Measurements from ENCODE around the gene DISP3.

Gene DISP3

GRCh38 chr1:11478571-11479374 lies at the start of gene DISP3:
TSS of gene DISP3 (plus strand) at chr1:11479155. CDS start at chr1:11500993, 21,838 bp downstream.
- DNase-seq (ENCODE audit: low read depth in 3 of 3), result peak; percentile 53 to 79 (median 59)

DNA sequence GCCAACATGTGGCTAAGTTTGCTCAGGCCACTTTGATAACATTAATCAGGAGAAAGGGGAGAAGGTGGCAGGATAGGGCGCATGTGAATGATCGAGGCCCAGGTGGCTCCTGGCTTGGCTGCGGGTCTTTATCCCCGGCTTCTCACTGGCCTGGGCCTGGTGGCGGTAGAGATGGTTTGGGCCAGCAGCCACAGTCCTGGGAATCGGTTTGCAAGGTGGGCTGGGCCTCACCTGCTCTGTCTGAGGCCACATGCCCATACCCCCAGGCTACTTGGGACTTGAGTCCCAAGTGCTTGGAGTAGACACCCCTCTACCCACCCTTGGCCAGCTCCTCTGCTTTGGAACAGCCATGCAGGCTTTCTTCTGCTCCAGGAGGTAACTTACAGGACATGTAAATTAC lies 49.7 kb upstream of the DISP3 start:
- DNase-seq (ENCODE audit: low read depth in 3 of 3), result no peak

- no peak for DNase-seq (ENCODE audit: low read depth in 3 of 3)
These were observed 49.0 kb upstream of the DISP3 start for GRCh38 chr1:11429935-11430334.

GRCh38 chr1:11431941-11432507 lies 46.9 kb upstream of the DISP3 start:
- DNase-seq (ENCODE audit: low read depth in 3 of 3), result no peak

- DNase-seq (ENCODE audit: low read depth in 3 of 3), result no peak
These were observed 46.4 kb upstream of the DISP3 start for GRCh38 chr1:11432526-11432925.

- DNase-seq (ENCODE audit: low read depth in 3 of 3), result no peak
These were observed 44.5 kb upstream of the DISP3 start for GRCh38 chr1:11434501-11434900.

DNA sequence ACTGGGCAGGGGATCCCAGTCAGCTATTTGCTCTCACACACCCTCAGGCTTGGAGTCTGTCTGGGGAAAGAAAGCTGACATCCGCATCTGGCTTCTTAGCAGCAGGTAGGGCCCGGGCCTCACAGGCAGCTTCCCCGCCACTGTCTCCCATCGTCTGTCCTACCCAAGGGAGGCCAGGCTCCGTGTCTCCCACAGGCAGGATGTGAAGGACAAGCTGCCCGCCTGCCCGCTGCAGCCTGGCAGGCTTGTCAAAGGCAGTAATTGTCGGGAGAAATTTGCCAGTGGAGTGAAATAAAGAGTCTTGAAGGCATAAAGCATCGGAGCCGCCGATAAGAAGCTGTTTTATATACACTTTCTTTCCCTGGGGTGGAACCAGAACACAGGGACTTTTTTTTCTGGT lies 44.0 kb upstream of the DISP3 start:
- DNase-seq (ENCODE audit: low read depth in 3 of 3), result no peak

DNA sequence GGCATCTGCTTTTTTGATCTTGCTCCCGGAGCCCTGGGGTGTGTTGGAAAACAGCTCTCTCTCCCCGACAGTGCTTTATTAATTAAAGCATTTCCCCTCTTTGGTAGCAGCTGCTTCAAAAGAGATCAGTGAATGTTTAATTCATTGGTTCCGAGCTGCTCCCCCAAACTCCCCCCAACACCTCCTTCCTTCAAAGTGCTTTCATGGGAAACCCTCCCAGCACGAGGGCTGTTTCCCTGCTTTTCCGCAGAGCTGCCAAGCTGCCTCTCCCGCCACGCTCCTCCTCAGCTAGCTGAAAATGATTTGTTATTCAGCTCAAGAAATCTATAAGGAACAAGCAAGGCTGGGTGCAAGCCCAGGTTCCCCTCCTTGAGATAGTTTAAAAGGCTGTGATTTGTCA lies 40.0 kb upstream of the DISP3 start:
- DNase-seq (ENCODE audit: low read depth in 3 of 3), result no peak

DNA sequence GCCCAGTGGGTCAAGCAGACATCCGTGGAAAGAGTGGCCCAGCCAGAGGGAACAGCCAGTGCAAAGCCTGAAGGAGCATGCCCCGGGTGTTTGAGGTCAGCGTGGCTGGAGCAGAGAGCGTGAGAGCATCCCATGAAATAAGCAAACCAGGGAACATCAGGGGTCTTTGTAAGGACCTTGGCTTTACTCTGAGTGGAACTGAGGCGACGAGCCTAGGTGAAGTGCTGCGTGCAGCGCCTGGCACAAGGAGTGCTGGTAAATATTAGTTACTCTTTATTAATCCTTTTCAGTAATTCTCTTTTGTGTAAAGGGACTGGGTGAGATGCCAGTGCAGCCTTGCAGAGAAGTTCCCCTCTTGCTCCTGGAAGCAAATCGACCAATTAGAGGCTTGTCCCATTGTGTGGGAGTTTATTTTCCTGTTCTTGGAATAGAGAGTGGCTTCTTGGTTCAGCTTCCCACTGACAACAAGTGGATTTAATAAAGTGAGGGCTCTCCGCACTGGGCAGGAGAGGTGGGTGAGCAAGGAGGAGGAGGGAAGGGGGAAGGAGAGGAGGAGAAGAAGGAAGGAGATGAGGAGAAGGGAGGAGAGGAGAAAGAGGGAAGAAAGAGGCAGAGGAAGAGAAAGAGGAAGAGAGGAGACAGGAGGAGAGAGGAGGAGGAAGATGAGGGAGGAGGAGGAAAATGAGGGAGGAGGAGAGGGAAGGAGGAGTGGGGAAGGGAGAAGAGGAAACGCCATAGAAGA lies 37.6 kb upstream of the DISP3 start:
- DNase-seq (ENCODE audit: low read depth in 3 of 3), result no peak

DNA sequence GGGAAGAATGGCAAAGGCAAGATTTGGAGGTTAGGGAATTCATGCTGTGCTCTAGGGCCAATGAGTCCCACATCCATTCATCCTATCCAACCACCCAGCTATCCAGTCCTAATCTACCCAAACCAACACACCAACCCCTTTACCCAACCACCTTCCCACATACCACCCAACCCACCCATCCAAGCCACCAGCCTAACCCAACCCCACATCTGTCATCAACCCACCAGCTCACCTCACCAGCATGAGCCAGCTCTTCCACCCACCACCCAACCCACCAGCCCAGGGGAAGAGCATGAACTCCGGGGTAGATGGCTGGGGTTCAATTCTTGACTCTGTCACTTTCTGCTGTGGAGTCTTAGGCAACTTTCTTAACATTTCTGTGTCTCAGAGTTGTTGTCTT lies 35.9 kb upstream of the DISP3 start:
- no peak for DNase-seq (ENCODE audit: low read depth in 3 of 3)

- no peak for DNase-seq (ENCODE audit: low read depth in 3 of 3)
These were observed 34.8 kb upstream of the DISP3 start for GRCh38 chr1:11443961-11444658.

DNA sequence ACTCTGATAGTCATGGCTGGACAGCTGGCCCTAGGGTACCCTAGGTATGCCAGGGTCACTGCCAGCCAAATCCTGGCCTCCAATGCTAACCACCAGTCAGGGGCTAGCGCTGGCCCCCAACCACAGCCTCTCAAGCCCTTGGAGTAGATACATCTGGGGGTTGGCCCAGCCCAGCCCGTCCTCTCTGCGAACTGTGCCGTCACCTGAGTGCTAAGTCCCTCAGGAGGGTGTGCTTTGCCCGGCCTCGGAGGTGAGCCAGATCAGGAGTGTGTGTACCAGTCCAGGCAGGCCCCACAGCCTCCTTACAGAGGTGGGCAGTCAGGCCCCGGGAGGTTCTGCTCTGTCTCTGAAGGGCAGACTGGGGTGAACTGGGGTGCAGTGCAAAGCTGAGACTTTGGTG lies 34.0 kb upstream of the DISP3 start:
- DNase-seq (ENCODE audit: low read depth in 3 of 3), result no peak

DNA sequence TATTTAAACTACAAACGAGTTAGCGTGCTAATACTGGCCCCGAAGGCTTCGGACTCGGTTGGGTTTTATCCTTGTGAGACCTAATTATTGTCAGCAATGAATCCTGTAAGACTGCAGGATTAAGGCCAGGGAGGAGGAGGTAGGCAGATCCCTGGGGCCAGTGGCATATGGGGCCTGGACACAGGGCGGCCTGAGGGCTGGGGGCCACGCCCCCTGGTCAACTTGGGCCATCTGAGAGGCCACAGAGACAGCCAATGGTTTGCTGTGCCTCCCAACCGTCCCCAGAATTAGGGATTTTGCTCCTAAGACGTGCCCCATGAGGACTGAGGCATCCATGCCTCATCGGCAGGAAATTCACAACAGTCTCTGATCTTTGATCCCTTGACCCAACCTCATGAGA lies 31.1 kb upstream of the DISP3 start:
- DNase-seq (ENCODE audit: low read depth in 3 of 3), result no peak

DNA sequence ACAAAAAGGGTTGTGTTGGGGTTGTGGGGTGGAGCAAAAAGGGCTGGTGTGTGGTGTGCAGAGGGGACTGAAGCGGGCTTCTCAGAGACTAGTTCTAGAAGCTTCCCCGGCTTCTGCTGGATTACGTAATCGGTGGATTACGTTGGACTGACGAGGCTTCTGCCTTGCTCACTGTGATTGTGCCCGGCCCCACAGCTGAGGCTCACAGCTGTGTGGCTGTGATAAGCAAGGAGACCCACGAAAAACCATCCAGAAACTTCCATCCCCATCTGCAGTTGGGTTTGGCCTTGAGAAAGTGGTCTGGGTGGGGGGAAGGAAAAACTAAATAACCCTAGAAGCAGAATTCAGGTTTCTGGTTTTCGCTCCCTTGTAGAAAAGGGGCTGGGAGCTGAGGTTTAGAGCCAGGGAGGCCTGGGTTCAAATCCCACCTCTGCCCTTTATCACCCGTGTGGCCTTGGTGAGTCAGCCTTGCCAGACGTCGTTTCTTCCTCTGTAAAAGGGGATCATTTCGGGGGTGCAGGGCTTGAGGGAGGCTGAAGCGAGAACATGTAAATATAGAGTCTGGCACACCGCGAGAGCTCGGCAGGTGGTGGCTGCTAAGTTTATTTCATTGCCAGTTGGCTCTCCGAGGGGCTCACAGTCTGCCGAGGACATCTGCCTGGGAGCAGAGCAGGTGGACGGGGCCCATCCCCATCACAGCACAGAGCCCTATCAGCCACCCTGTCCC lies 30.4 kb upstream of the DISP3 start:
- no peak for DNase-seq (ENCODE audit: low read depth in 3 of 3)

DNA sequence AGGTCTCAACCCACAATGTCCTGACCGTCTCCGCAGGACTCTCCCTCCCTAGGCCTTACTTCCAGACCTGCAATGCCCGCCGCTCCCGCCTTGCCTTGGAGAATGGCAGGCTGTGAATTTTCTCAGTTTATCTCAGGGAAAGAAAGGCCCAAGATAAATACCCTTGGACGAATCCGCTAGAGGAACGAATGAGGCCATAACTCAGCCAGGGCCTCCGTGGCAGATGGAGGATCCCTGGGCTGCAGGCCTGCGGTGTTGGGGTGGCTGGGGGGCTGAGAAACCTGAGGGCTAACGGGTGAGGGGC lies 29.9 kb upstream of the DISP3 start:
- no peak for DNase-seq (ENCODE audit: low read depth in 3 of 3)

DNA sequence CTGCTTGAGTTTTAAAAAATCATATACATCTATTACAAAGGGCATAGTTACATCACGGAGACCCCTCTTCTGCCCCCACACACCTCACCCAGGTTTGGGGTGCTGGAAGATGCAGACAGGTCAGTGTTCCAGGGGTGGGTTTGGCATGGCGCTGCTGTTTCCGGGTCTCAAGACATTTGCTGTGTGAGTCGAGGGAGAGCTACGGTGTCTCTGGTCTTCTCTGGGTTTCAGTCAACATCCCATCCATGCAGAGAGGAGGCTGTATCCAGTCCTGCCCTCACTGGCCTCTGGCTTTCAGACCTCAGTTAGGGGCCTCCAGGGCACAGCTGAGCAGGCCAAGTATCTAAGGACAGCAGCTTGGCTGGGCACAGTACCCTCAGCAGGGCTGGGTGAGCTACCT lies 28.6 kb upstream of the DISP3 start:
- no peak for DNase-seq (ENCODE audit: low read depth in 3 of 3)

DNA sequence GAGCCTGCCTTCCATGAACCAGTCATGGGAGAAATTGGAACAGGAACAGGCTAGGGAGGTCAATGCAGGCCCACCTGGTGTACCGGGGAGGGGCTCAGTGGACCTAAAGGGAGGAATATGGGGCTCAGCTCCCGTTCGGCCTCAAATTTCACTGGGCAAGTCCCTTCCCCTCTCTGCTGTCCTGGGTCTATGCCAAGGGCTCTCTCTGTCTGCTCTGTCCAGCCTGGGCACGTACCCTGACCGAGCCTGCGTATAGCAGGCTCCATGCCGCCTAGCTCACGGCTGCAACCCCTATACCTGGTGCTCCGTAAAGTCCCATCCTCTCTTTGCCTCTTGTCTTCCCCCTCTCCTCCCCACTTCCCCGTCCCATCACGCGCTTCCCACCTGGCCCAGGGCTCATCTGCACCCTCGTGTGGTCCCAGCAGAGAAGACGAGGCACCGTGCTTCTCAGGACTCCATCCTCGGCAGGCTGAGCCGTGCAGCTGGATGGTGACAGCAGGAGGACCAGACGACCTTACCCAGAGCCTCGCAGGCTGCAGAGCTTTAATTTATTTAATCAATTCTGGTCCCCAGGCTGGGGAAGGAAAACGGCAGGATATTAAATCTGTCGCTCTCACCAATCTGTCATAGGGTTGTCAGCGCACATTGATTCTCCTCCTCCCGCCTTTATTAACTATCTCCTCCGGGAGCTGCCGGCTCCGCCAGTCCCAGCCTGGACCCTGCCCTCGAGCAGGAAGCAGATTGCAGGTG lies 25.0 kb upstream of the DISP3 start:
- DNase-seq (ENCODE audit: low read depth in 3 of 3), result no peak

DNA sequence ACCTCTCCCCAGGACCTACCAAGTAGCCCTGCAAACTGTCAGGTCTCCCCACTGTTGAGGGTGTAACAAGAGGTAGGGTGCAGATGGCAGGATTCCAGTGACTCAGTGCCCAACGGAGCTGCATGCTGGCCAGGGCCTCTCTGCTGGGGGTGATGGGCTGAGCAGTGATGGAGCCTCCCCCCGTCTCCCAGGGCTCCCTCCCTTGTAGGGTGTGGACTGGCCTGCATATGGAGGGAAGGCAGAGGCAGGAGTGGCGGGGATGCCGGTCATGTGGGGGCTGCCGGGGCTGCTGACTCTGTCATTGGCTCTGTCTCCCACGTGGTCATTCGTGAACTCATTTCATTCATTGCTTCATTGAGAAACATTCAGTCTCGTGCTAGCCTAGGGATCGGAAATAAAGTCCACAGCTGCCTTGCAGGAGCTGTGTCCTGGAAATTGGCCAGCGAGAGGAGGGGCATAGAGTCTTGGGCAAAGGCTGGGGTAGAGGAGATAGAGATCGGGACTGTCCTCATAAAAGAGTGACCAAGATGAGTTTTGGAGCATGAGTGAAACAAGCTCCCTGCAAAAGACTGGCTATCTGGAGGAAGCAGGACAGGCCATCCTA lies 22.9 kb upstream of the DISP3 start:
- no peak for DNase-seq (ENCODE audit: low read depth in 3 of 3)

- DNase-seq (ENCODE audit: low read depth in 3 of 3), result no peak
These were observed 22.0 kb upstream of the DISP3 start for GRCh38 chr1:11456965-11457364.

DNA sequence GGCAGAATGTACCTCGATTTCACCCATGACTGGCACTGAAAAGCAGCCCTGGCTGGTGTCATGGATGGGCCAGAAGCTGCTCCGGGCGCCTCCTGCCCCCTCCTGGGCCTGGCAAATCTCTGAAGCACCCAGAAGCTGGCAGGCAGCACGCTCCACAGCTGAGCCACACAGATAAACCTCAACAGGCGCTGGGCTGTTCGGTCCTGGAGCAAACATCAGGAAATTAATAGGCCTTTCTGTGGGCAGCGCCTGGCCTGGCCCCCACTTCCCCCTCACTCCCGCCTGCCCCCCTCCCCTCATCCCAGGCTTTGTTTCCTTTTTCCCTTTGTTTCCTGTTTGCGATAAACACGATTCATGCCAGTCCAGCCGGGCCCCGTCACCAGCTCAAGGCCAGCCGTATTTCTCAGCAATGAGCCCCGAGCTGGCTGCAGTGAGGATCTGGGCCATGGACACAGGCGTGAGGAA lies 20.1 kb upstream of the DISP3 start:
- no peak for DNase-seq (ENCODE audit: low read depth in 3 of 3)

Data from stimulated activated CD4-positive, alpha-beta T cell treated with anti-CD3 and anti-CD28 coated beads, TNF-alpha, amount 100 ng/mL, for 24 hours (primary cell).